HepG2 (cell line): ENCODE results near the gene DRC7. TPM values are rescaled to one million over a fixed set of nuclear protein-coding genes. Genes with fewer than 3 reads are reported as not detected.

Experiments used
- CENPT ChIP-seq: sonication (generic); formaldehyde crosslinking; IDR thresholded peaks from 2 replicates; pipeline ENCODE4 v1.8.0; 2022; ENCODE audit warnings: low read depth, mild to moderate bottlenecking, moderate library complexity, missing genetic modification reagents
- DPF2 ChIP-seq: sonication (generic); formaldehyde crosslinking; IDR thresholded peaks from 2 replicates; pipeline ENCODE4 v1.4.0; 2020; ENCODE audit warnings: mild to moderate bottlenecking, low read depth, missing genetic modification reagents, borderline replicate concordance
- GZF1 ChIP-seq: sonication (generic); formaldehyde crosslinking; IDR thresholded peaks from 2 replicates; pipeline ENCODE4 v1.5.1; 2020; ENCODE audit warnings: mild to moderate bottlenecking, missing genetic modification reagents
- HNRNPLL ChIP-seq: fragments of 200-400 bp; formaldehyde crosslinking; IDR thresholded peaks from 2 replicates; pipeline ENCODE4 v1.6.1; 2017; ENCODE audit warnings: mild to moderate bottlenecking, low read depth, low read length; ENCODE audit not compliant: poor library complexity, severe bottlenecking
- HOXA3 ChIP-seq: sonication (generic); formaldehyde crosslinking; IDR thresholded peaks from 2 replicates; pipeline ENCODE4 v1.5.0; 2020; ENCODE audit warnings: missing genetic modification reagents
- HOXA9 ChIP-seq: sonication (generic); formaldehyde crosslinking; IDR thresholded peaks from 2 replicates; pipeline ENCODE4 v1.8.1; 2022; ENCODE audit warnings: missing genetic modification reagents, mild to moderate bottlenecking, moderate library complexity, borderline replicate concordance
- KDM1A ChIP-seq: IDR thresholded peaks from 2 replicates; pipeline ENCODE4 v1.6.1; 2016; ENCODE audit warnings: missing compliant biosample characterization
- KLF12 ChIP-seq: sonication (generic); formaldehyde crosslinking; IDR thresholded peaks from 2 replicates; pipeline ENCODE4 v1.4.0; 2020; ENCODE audit warnings: missing genetic modification reagents, borderline replicate concordance
- MBNL3 ChIP-seq: fragments of 250-450 bp; sonication (Bioruptor Pico); conservative IDR thresholded peaks from 2 replicates; pipeline ENCODE4 v1.8.0; 2022; ENCODE audit warnings: mild to moderate bottlenecking, inconsistent platforms
- MIER2 ChIP-seq: IDR thresholded peaks from 2 replicates; pipeline ENCODE4 v1.6.1; 2016; ENCODE audit warnings: missing biosample characterization, missing genetic modification reagents
- NFATC3 ChIP-seq: sonication (generic); formaldehyde crosslinking; IDR thresholded peaks from 2 replicates; pipeline ENCODE4 v1.5.1; 2020; ENCODE audit warnings: mild to moderate bottlenecking, missing genetic modification reagents
- PHF20 ChIP-seq: sonication (generic); formaldehyde crosslinking; IDR thresholded peaks from 2 replicates; pipeline ENCODE4 v1.5.0; 2020; ENCODE audit warnings: mild to moderate bottlenecking, missing genetic modification reagents
- PPARG ChIP-seq: conservative IDR thresholded peaks from 2 replicates; pipeline ENCODE4 v1.6.1; 2016; ENCODE audit warnings: missing biosample characterization, missing genetic modification reagents
- SIN3A ChIP-seq: IDR thresholded peaks from 2 replicates; pipeline ENCODE4 v1.6.1; 2011; ENCODE audit warnings: low read depth, mild to moderate bottlenecking, control low read depth, low read length, borderline replicate concordance
- SOX13 ChIP-seq, 3 experiments: fragments of 450-650 bp in 1 of 3; sonication (generic) in 1 of 3; formaldehyde crosslinking in 1 of 3; IDR thresholded peaks in 2 of 3; conservative IDR thresholded peaks in 1 of 3; 2 replicates each; pipeline versions ENCODE4 v1.5.0 to v1.6.1; 2016 to 2020; ENCODE audit warnings: antibody characterized with exemption in 1 of 3, mild to moderate bottlenecking in 1 of 3, missing compliant biosample characterization in 1 of 3, missing genetic modification reagents in 1 of 3, moderate library complexity in 1 of 3
- TAF1 ChIP-seq: sonication (generic); formaldehyde crosslinking; IDR thresholded peaks from 2 replicates; pipeline ENCODE4 v1.4.0; 2020; ENCODE audit warnings: missing genetic modification reagents
- TARDBP ChIP-seq: sonication (generic); formaldehyde crosslinking; IDR thresholded peaks from 2 replicates; pipeline ENCODE4 v1.8.0; 2022; ENCODE audit warnings: mild to moderate bottlenecking, missing genetic modification reagents
- ZFP41 ChIP-seq: sonication (generic); formaldehyde crosslinking; IDR thresholded peaks from 2 replicates; pipeline ENCODE4 v1.4.0; 2020; ENCODE audit warnings: mild to moderate bottlenecking, missing genetic modification reagents, borderline replicate concordance
- ZFP90 ChIP-seq: sonication (generic); formaldehyde crosslinking; IDR thresholded peaks from 2 replicates; pipeline ENCODE4 v1.8.0; 2022; ENCODE audit warnings: missing genetic modification reagents, mild to moderate bottlenecking, inconsistent platforms, borderline replicate concordance
- ZNF207 ChIP-seq: fragments of 450-650 bp; IDR thresholded peaks from 2 replicates; pipeline ENCODE4 v1.6.1; 2016; ENCODE audit warnings: antibody characterized with exemption, borderline replicate concordance
- ZNF33B ChIP-seq: sonication (generic); formaldehyde crosslinking; IDR thresholded peaks from 2 replicates; pipeline ENCODE4 v1.5.1; 2020; ENCODE audit warnings: mild to moderate bottlenecking, missing genetic modification reagents
- ZNF564 ChIP-seq: sonication (generic); formaldehyde crosslinking; IDR thresholded peaks from 2 replicates; pipeline ENCODE4 v1.8.1; 2023; ENCODE audit warnings: mild to moderate bottlenecking, missing genetic modification reagents
- ZNF607 ChIP-seq: sonication (generic); formaldehyde crosslinking; IDR thresholded peaks from 2 replicates; pipeline ENCODE4 v1.5.1; 2020; ENCODE audit warnings: missing genetic modification reagents, mild to moderate bottlenecking, borderline replicate concordance
- ZNF629 ChIP-seq: sonication (generic); formaldehyde crosslinking; conservative IDR thresholded peaks from 2 replicates; pipeline ENCODE4 v1.5.0; 2020; ENCODE audit warnings: missing genetic modification reagents
- ZSCAN12 ChIP-seq: sonication (generic); formaldehyde crosslinking; IDR thresholded peaks from 2 replicates; pipeline ENCODE4 v1.9.0; 2021; ENCODE audit warnings: mild to moderate bottlenecking, missing genetic modification reagents
- polyA plus RNA-seq, 8 experiments: library from polyadenylated mRNA; depleted of rRNA in 3 of 8; stranded (reverse) in 7 of 8; unstranded in 1 of 8; fragments of >200 nt; fragmentation: Illumina TruSeq in 4 of 8; extraction: Trizol in 4 of 8; gene quantifications; 2 replicates each; pipeline versions ENCODE4 v1.2.1 to v1.2.3, GENCODE V29; 2011 to 2016; ENCODE audit warnings: low read depth in 4 of 8, missing spikeins in 1 of 8, mixed read lengths in 1 of 8; ENCODE audit not compliant: insufficient read depth in 1 of 8
- total RNA-seq, 5 experiments: library from RNA; depleted of rRNA; stranded (reverse); fragments of >200 nt; fragmentation: Illumina TruSeq; extraction: Trizol; gene quantifications; 2 replicates each; pipeline ENCODE4 v1.2.3, GENCODE V29; 2016; ENCODE audit warnings: low read depth in 1 of 5
- TF ChIP-seq, protein P1 (sequence below): sonication (generic); formaldehyde crosslinking; IDR thresholded peaks from 2 replicates; pipeline ENCODE4 v1.5.1; 2020; ENCODE audit warnings: mild to moderate bottlenecking, missing genetic modification reagents
- TF ChIP-seq, protein P2 (sequence below): sonication (generic); formaldehyde crosslinking; IDR thresholded peaks from 2 replicates; pipeline ENCODE4 v1.4.0; 2020; ENCODE audit warnings: missing genetic modification reagents

DRC7 gene
- total and polyA plus RNA-seq, 2 of the 13 experiments (the other 11 are each of a cell fraction or from before 2014, with no cell fraction given), result 2.7 to 3.4 TPM

DNA sequence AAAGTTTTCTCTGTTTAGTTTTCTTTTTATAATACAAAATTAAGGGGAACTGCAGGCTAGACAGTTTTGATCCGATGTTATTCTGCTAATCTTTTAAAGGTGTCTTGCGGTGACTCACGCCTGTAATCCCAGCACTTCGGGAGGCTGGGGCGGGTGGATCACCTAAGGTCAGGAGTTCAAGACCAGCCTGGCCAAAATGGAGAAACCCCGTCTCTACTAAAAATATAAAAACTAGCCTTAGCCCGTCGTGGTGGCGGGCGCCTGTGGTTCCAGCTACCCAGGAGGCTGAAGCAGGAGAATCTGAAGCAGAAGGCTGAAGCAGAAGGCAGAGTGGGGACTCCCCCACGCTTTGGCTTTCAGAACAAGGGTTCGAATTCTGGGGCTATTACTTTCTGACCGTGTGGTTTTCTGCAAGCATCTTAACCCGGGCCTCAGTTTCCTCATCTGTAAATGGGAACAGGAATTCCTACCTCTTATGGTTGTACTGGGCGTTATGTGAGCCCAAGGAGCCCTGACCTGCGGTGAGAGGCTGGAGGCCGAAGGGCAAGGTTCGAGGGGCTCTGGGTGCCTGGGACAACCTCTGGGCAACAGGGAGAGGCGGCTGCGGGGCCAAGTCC lies 39.8 kb downstream of the DRC7 start (continued):
- peak; percentile 93 for TF ChIP-seq ZNF629 (CRISPR knock-in tag)
- TF ChIP-seq NFATC3 (CRISPR knock-in tag), result peak; percentile 84; the same call in 1 of the 2 replicates
- TF ChIP-seq HNRNPLL, result peak; percentile 34
- 0 out of 2 replicates have a peak, but pooled peaks have one; percentile 25 for TF ChIP-seq MBNL3
- no peak for TF ChIP-seq PPARG (CRISPR knock-in tag)
- TF ChIP-seq KLF12 (CRISPR knock-in tag), result no peak
- 0 out of 2 replicates have a peak, but pooled peaks have one; percentile 33 for TF ChIP-seq ZSCAN12
- TF ChIP-seq SIN3A, result 0 out of 2 replicates have a peak, but pooled peaks have one; percentile 3
- peak; percentile 42; the same call in 1 of the 2 replicates for TF ChIP-seq MIER2 (CRISPR knock-in tag)
- no peak for TF ChIP-seq TAF1 (CRISPR knock-in tag)
- TF ChIP-seq TARDBP (CRISPR knock-in tag), result no peak
- TF ChIP-seq ZNF564 (CRISPR knock-in tag), result no peak
- TF ChIP-seq GZF1 (CRISPR knock-in tag), result no peak
- TF ChIP-seq CENPT (CRISPR knock-in tag), result no peak
- no peak for TF ChIP-seq ZFP90 (CRISPR knock-in tag)
- TF ChIP-seq ZNF607 (CRISPR knock-in tag), result no peak
- 0 out of 2 replicates have a peak, but pooled peaks have one; percentile 50 for TF ChIP-seq ZNF33B (CRISPR knock-in tag)
- TF ChIP-seq, protein P1, sequence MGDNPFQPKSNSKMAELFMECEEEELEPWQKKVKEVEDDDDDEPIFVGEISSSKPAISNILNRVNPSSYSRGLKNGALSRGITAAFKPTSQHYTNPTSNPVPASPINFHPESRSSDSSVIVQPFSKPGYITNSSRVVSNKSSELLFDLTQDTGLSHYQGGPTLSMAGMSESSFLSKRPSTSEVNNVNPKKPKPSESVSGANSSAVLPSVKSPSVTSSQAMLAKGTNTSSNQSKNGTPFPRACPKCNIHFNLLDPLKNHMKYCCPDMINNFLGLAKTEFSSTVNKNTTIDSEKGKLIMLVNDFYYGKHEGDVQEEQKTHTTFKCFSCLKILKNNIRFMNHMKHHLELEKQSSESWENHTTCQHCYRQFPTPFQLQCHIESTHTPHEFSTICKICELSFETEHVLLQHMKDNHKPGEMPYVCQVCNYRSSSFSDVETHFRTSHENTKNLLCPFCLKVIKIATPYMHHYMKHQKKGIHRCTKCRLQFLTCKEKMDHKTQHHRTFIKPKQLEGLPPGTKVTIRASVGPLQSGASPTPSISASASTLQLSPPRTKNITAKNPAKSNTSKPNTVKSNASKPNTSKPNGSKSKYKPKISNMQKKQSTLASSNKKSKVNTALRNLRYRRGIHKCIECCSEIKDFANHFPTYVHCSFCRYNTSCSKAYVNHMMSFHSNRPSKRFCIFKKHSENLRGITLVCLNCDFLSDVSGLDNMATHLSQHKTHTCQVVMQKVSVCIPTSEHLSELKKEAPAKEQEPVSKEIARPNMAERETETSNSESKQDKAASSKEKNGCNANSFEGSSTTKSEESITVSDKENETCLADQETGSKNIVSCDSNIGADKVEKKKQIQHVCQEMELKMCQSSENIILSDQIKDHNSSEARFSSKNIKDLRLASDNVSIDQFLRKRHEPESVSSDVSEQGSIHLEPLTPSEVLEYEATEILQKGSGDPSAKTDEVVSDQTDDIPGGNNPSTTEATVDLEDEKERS (CRISPR knock-in tag), result no peak
- TF ChIP-seq, protein P2, sequence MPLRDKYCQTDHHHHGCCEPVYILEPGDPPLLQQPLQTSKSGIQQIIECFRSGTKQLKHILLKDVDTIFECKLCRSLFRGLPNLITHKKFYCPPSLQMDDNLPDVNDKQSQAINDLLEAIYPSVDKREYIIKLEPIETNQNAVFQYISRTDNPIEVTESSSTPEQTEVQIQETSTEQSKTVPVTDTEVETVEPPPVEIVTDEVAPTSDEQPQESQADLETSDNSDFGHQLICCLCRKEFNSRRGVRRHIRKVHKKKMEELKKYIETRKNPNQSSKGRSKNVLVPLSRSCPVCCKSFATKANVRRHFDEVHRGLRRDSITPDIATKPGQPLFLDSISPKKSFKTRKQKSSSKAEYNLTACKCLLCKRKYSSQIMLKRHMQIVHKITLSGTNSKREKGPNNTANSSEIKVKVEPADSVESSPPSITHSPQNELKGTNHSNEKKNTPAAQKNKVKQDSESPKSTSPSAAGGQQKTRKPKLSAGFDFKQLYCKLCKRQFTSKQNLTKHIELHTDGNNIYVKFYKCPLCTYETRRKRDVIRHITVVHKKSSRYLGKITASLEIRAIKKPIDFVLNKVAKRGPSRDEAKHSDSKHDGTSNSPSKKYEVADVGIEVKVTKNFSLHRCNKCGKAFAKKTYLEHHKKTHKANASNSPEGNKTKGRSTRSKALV (CRISPR knock-in tag), result no peak
- TF ChIP-seq KDM1A (CRISPR knock-in tag), result 0 out of 2 replicates have a peak, but pooled peaks have one; percentile 33
- no peak for TF ChIP-seq ZNF207
- TF ChIP-seq SOX13 (IDR thresholded peaks at IDR 0.05), result no peak
- no peak for TF ChIP-seq SOX13 (CRISPR knock-in tag; conservative IDR thresholded peaks at IDR 0.05 in 1 of 2, IDR thresholded peaks at IDR 0.05 in 1 of 2)
- no peak for TF ChIP-seq HOXA3 (CRISPR knock-in tag)
- no peak for TF ChIP-seq ZFP41 (CRISPR knock-in tag)
- no peak for TF ChIP-seq PHF20 (CRISPR knock-in tag)
- TF ChIP-seq HOXA9, result no peak
- no peak for TF ChIP-seq DPF2
